ENCODE data around the gene AFAP1L1.

Gene AFAP1L1

DNA sequence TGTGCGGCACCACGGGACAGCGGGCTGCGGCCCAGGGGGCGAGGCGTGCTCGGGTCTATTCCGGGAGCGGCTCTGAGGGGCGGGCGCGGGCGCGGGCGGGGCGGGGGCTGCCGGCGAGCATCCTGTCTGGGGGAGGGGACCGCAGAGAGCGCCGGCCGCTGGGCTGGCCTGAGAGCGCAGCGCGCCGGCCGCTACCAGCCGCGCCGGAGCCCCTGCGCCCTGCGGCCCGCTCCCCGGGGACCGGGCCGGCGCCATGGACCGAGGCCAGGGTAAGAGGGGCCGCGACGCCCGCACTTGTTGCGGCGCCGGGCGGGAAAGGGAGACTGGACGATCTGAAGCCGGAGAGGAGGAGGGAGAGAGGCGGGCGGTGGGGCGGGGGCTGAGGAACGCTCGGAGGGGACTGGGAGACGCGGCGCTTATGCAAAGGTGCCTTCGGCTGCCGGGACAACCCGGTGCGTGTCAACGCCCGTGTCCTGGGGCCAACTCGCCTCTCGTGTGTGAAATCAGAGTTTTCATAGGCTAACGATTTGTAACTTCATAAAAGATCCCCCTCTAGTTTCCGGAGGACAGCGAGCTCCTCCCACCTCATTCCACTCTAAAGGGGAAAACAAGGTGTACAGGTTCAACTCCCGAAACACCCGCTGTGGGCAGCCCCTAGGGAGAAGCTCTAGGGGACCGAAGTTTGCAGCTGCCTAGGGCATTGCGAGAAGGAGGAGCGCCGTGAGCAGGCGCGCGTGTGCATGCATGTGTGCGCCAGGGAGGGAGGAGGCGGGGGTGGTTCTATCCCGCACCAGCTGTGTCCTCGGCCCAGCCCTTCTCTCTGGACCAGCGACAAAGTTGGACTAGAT, at the start of gene AFAP1L1:
TSS of gene AFAP1L1 (plus strand) at position 144 of the 848 bp plus-strand sequence. CDS start at position 254, 110 bp downstream.
- no peak for DNase-seq (ENCODE audit: low read depth in 2 of 2, low spot score in 1 of 2)

GRCh38 chr5:149223081-149223848, 48.4 kb upstream of the AFAP1L1 start:
- no peak for DNase-seq (ENCODE audit: low read depth in 2 of 2, low spot score in 1 of 2)

- no peak for DNase-seq (ENCODE audit: low read depth in 2 of 2, low spot score in 1 of 2)
These were observed 47.4 kb upstream of the AFAP1L1 start for GRCh38 chr5:149224282-149224681.

DNA sequence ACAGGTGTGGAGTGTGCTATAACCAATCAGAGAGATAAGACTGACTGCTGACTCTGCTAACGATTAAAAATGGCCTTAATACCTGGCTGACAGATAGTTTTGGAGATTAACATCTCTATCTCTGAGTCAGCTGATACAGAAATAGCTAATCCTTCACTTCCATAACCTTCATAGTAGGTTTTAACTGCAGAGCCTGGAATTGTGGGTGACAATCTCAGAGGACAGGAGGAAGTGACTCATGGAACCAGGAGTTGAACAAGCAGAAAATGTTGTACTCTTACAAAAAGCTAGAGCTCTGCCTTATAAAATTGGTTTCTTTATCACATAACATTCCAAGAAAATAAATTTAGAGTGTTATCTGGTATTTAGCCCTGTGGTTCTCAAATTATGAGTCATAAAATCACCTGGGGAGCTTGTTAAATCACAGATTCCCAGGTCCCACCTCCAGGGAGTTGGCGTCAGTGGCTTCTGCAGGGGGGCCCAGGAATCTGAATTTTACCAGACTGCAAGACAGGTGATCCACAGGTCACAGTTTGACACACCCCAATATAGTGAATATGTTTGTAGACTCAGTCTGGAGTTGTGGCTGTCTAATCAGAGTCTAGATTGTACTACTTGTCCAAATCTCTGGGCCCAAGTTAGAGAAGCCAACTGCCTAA, 44.4 kb upstream of the AFAP1L1 start:
- DNase-seq (ENCODE audit: low read depth in 2 of 2, low spot score in 1 of 2) = no peak

DNA sequence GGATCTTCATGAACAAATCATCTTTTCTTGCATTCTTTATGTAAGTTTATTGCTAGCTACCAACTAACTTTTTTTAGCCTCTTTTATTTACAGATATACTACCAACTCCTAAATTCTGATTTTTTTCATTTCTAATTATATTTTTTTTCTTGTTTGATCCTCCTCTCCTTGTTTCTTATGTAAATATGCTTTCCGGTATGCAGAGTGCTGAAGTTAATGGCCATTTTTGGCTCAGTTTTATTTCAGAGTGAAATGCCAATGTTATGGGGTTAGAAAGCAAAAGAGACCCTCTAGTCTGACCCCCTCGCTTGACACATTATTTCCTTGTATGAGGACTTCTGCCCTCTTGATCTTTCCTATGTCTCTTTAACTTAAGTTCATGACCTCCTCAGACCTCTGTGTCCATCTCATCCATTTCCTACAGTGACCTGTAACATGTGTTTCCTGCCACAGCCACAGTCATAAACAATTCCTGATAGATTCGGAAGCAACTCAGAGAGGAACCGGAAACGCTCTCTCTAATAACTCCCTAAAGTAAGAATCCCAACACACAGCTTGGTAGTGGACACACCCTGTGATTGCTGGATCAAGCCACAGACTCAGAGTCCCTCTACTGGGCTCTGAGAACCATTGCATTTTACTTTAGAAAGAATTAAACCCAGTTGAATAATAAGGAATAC, 42.9 kb upstream of the AFAP1L1 start:
- DNase-seq (ENCODE audit: low read depth in 2 of 2, low spot score in 1 of 2) = no peak

- no peak for DNase-seq (ENCODE audit: low read depth in 2 of 2, low spot score in 1 of 2)
These were observed 42.2 kb upstream of the AFAP1L1 start for GRCh38 chr5:149229298-149229937.

DNA sequence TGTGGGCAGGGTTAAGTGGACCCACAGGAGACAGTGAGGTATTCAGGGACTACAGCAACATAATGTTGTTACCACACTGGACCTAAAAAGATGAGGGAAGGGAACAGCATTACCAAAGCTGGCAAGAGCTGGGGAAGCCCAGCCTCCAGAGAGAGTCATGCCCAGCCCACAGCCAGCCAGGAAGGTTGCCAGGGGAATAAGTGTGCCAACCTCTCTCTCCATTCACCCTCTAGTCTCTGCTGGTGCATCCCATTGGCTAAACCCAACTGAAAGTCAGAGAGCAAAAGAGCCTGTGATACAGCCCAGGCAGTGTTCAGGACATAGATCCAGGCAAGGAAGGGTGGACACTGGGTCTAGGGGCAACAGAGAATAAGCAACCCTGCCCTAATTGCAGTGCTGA, 35.8 kb upstream of the AFAP1L1 start:
- no peak for DNase-seq (ENCODE audit: low read depth in 2 of 2, low spot score in 1 of 2)

DNA sequence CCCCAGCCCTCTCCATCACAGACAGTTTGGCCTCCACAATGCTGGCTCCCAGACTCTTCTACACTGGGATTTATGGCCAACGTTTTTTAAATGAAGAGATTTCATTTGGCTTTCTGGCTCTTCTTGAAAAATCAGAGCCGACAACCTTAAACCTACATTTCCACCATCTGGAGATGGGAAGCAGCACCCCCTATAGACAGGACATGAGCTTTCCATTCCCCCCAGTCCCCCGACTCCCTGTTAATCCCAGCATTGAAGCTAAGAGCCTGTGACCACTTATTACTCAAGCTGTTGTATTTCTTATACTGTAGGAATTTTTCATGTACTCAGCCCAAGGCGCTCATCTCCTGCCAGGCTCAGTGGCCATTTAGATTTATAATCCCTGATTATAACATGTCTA, 34.0 kb upstream of the AFAP1L1 start:
- no peak for DNase-seq (ENCODE audit: low read depth in 2 of 2, low spot score in 1 of 2)

- no peak for DNase-seq (ENCODE audit: low read depth in 2 of 2, low spot score in 1 of 2)
These were observed 33.1 kb upstream of the AFAP1L1 start for GRCh38 chr5:149238540-149238939.

DNA sequence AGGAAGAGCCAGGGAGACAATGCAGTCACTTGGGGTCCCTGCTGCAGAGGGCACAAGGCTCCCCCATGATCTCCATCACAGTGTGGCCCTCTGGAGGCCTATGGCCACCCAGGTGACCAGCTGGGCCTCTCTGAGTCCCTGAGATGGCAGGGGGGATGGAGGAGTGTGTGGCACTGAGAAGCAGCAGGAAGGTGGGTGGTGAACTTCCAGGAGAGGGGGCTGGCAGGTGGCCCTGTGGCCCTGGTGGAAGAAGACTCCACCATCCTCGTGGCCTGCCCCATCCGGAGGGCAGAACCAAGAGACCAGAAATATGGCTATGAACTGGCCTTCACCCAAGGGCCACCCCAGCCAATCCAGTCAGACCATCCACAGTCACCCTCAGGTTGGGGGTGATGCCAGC, 31.7 kb upstream of the AFAP1L1 start:
- no peak for DNase-seq (ENCODE audit: low read depth in 2 of 2, low spot score in 1 of 2)

DNA sequence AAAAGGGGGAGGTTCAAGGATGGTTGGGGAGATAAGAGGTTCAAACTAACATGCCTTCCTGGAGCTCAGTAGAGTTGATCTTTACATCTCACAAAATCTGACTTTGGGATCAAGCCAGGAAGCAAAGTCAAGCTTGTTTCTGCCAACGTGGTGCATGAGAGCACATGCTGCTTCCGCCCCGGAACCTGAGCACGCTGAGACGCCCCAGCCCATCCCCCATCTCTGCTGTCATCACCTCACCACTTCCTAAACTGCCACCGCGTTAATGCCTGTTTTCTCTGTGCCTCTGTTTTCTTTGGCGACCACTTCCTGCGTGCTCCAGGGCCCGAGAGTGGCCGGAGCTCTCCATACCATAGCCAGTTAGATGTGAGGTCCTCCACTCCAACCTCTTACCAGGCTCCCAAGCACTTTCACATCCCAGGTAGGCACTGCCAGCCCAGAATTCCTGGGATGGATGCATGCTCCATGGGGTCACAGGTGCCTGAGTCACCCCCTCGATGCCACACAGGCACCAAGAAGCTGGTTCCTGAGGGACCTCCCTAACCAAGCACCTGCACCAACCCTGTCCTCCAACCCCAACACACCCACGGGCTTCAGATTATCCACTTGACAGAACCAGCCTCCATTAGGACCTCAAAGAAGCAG, 31.2 kb upstream of the AFAP1L1 start:
- DNase-seq (ENCODE audit: low read depth in 2 of 2, low spot score in 1 of 2) = peak; percentile 56 to 58

DNA sequence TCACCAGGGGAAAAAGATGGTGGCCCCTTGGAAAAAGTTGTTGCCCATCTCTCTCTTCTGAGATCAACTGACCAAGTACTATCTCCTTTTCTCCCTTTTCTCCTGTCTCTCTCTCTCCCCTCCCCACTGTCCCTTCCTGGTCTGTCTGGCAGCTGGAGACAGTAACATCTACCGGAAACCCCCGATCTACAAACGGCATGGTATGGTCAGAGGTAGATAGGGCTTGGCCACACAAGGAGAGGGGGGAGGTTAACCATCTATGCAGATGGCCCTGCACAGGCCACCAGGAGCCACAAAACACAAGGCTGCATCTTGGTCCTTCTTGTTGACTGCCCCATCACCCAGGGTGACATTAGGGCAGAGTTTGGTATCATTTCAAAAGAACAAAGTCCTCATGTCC, 29.3 kb upstream of the AFAP1L1 start:
- DNase-seq (ENCODE audit: low read depth in 2 of 2, low spot score in 1 of 2) = no peak

DNA sequence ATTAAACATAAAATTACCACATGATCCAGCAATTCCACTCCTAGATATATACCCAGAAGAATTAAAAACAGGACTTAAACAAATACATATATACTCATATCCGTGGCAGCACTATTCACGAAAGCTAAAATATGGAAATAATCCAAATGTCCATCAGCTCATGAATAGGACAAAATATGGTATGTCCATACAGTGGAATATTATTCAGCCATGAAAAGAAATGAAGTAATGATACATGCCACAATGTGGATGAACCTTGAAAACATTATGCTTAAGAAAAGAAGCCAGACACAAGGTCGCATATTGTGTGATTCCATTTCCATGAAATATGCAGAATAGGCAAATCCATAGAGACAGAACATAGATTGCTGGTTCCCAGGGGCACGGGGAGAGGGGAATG, 24.8 kb upstream of the AFAP1L1 start:
- DNase-seq (ENCODE audit: low read depth in 2 of 2, low spot score in 1 of 2) = no peak

GRCh38 chr5:149247726-149248125, 23.9 kb upstream of the AFAP1L1 start:
- no peak for DNase-seq (ENCODE audit: low read depth in 2 of 2, low spot score in 1 of 2)

GRCh38 chr5:149251546-149251945, 20.1 kb upstream of the AFAP1L1 start:
- DNase-seq (ENCODE audit: low read depth in 2 of 2, low spot score in 1 of 2) = no peak

DNA sequence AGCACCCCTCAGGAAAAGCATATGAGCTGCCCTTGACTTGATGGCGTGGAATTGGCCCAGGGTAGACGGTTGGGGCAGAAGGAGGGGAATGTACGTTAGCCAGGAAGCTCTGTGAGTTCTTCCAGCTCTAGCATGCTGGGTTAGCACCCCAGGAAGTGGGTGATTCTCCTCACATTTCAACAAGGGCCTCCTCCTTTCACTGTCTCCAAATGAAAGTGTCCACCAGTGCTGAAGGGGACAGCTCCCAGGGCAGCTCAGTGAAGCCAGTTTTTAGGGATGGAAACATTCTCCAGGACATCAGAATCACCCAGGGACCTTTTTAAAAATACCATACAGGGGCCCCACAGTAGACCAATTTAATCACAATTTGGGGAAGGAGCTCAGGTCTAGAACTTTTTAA, 17.2 kb upstream of the AFAP1L1 start:
- no peak for DNase-seq (ENCODE audit: low read depth in 2 of 2, low spot score in 1 of 2)

DNA sequence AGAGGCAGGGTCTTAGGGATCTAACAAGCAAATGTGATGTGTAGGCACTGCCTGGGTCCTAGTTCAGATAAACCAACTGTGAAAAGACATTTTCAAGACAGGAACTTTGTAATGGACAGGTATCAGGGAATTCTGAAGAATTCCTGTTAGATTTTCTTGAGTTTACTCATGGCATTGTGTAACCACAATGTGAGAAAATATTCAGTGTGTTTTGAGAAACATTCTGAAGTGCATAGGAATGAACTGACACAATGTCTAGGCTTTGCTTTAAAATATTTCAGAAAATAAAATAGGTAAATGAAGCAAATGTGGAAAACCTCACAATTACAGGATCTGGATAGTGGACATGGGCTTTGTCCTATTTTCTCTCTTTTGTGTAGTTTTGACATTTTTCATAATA, 15.2 kb upstream of the AFAP1L1 start:
- DNase-seq (ENCODE audit: low read depth in 2 of 2, low spot score in 1 of 2) = no peak

- DNase-seq (ENCODE audit: low read depth in 2 of 2, low spot score in 1 of 2) = no peak
These were observed 14.5 kb upstream of the AFAP1L1 start for GRCh38 chr5:149257131-149257530.

- no peak for DNase-seq (ENCODE audit: low read depth in 2 of 2, low spot score in 1 of 2)
These were observed 13.6 kb upstream of the AFAP1L1 start for GRCh38 chr5:149257889-149258705.

Measured in stimulated activated CD8-positive, alpha-beta memory T cell treated with anti-CD3 and anti-CD28 coated beads, Interleukin-4, amount 100 ng/mL, for 1 hour (primary cell).